GM12892 (cell line): ENCODE measurements around the gene IDH2.

Source experiments
- POLR2A ChIP-seq: IDR thresholded peaks from 2 replicates; pipeline ENCODE4 v1.6.1; 2011; ENCODE audit warnings: low read depth, low read length, control low read depth
- POLR2AphosphoS5 ChIP-seq: IDR thresholded peaks from 2 replicates; pipeline ENCODE4 v1.6.1; 2011; ENCODE audit warnings: low read depth, low read length, control low read depth

DNA sequence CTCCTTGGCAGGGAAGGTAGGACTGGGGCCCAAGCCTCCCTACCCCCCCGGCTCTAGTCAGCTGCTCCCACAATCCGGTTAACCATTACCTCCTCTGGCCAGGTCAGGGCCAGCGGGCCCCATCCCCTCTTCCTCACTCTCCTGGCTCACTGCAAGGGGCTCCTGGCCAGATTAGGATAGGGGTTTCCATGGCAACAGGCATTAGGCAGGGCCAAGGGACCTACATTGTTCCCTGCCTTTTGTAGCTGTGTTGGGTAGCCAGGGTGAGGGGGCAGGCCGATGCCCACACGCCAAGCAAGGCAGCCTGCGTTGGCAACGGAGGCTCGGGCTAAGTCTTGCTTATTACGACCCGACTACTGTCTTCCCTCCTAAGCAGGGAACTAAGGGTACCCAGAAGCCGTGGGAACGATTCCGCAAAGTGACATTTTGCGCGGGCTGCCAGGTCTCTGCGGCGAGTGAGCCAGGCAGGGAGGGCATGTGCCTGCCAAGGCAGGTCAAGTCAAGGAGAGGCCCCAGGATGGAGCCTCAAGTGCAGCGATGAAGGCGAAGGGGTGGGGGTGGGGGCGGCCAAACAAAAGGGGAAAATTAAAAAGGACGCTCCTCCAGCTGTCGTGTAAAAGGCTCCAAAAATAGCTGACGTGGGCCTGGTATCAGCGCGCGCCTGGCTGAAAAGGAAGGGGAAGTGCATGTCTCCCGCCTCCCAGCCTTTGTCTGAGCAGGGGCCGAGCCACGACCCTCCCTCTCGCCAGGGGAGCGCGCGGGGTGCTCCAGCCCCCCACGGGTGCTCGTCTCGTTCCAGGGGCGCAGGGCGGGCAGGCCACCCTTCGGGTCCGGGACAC, 919 bp downstream of the IDH2 start:
- TF ChIP-seq POLR2AphosphoS5 (no peak), POLR2A (no peak)
